ENCODE data around the gene EPG5.
"Not testable (repeated sequence)": the region's sequence is repeated elsewhere in the genome, so short reads cannot be mapped to it uniquely, and the experiment has no call there.

Gene EPG5

DNA sequence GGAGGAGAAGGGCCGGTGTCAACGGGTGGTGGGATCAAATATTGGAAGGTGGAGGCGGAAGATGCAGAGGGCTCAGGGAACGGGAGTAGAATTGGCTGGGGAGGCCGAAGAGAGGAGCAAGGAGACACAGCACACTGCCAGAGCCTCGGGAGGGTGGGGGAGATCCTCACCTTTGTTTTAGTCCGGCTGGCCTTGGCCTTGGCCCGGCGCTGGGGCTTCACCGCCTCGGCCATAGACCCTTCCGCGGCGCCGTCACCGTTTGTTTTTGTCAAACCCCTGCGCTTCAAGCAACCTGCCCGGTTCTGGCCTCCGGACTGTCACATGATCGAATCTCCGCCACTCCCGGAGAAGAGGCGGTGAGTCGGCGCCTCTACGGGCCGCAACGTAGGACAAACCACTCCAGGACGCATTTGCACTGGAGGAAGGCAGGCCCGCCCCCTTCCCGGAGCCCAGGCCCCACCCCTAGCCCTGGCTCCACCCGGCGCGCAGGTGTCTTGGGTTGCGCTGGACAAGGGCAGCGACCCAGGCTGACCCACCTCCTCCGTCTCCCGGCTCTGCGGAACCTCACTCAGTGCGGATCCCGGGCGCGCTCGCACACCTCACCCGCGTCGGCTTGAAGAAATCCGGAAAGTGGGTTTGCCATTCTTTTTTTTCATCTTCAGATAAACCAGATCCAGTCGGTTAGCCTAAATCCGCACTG is at the start of gene EPG5:
Gene EPG5, minus strand, starts transcription at position 323 of the 700 bp plus-strand sequence. Its CDS starts 90 bp downstream, at position 233.
- in situ Hi-C loops (cut with HindIII; ENCODE audit: low sequenced_read_pairs): no loop called here

DNA sequence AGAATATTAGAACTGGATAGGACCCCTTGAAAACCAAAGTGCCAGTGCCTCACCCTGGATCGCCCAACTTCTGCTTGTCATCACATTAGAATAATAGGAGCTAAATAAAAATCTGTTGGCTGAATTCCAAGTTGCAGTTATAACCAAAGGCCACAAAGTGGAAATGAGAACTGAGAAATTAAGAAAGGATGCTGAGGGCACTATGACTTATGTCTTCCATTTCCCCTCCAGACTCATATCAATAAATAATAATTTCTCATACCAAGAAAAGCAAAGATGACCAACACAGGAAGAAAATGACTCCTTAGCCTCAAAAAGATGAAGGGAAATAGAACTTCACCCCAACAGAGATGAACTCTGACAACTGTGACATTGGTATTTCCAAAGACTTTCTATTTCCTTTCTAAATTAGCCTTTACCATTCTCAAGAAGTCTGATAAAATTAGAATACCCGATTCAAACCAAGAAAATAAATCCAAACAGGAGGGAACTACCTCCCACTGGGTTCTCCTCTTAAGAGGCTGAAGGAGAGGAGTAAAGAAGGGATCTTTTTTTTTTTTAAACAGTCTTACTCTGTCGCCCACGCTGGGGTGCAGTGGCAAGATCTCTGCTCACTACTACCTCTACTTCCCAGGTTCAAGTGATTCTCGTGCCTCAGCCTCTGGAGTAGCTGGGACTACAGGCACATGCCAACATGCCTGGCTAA is 46.5 kb upstream of the EPG5 start:
- in situ Hi-C loops (cut with HindIII; ENCODE audit: low sequenced_read_pairs): no loop called here

- in situ Hi-C loops (cut with HindIII; ENCODE audit: low sequenced_read_pairs): no loop called here
Measured at GRCh38 chr18:46010676-46011075, 43.5 kb upstream of the EPG5 start.

GRCh38 chr18:46010050-46010449 is 42.9 kb upstream of the EPG5 start:
- in situ Hi-C loops (cut with HindIII; ENCODE audit: low sequenced_read_pairs): no loop called here

GRCh38 chr18:46009125-46009840 is 42.2 kb upstream of the EPG5 start:
- in situ Hi-C loops (cut with HindIII; ENCODE audit: low sequenced_read_pairs): no loop called here

DNA sequence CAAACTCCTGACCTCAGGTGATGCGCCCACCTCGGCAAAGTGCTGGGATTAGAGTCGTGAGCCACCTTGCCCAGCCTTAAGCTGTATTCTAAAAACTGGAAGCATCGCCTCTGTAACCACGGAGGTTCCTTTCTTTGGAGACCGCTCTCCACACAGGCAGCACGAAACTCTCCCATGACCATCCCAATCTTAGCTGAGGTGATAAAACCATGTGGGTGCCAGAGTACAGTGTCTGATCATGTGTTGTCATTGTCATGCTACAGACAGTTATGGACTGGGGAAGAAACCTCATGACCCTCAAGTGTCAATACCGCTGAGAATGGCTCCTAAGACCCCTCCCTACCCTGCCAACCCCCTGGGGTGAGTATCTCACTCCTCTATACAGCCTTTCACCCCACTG is 41.4 kb upstream of the EPG5 start:
- in situ Hi-C loops (cut with HindIII; ENCODE audit: low sequenced_read_pairs): no loop called here

DNA sequence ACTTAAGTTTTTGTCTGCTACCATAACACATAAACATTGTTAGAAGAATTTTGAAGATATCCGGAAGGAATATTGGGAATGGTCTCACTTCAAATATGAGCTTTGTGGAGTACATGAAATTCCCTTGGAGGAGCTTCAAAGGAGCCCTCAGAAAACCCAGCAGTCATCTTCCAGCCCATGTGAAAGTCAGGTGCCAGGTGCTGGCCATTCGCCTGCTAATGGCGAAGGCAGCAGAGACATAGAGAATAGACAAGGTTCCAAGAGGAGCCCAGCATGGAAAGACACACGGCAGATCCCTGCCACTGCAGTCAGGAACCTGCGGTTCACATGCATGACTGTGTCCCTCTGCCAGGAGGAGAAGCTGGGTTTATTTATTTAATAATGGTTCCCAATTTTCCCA is 40.0 kb upstream of the EPG5 start:
- in situ Hi-C loops (cut with HindIII; ENCODE audit: low sequenced_read_pairs): no loop called here

- in situ Hi-C loops (cut with HindIII; ENCODE audit: low sequenced_read_pairs): no loop called here
Measured at GRCh38 chr18:46002934-46003333, 35.8 kb upstream of the EPG5 start.

GRCh38 chr18:46001892-46002291 is 34.8 kb upstream of the EPG5 start:
- in situ Hi-C loops (cut with HindIII; ENCODE audit: low sequenced_read_pairs): no loop called here

- in situ Hi-C loops (cut with HindIII; ENCODE audit: low sequenced_read_pairs): no loop called here
Measured at GRCh38 chr18:46001074-46001473, 33.9 kb upstream of the EPG5 start.

- in situ Hi-C loops (cut with HindIII; ENCODE audit: low sequenced_read_pairs): no loop called here
Measured at GRCh38 chr18:45999536-45999935, 32.4 kb upstream of the EPG5 start.

- in situ Hi-C loops (cut with HindIII; ENCODE audit: low sequenced_read_pairs): no loop called here
Measured at GRCh38 chr18:45998244-45998643, 31.1 kb upstream of the EPG5 start.

GRCh38 chr18:45997700-45998151 is 30.6 kb upstream of the EPG5 start:
- in situ Hi-C loops (cut with HindIII; ENCODE audit: low sequenced_read_pairs): no loop called here

DNA sequence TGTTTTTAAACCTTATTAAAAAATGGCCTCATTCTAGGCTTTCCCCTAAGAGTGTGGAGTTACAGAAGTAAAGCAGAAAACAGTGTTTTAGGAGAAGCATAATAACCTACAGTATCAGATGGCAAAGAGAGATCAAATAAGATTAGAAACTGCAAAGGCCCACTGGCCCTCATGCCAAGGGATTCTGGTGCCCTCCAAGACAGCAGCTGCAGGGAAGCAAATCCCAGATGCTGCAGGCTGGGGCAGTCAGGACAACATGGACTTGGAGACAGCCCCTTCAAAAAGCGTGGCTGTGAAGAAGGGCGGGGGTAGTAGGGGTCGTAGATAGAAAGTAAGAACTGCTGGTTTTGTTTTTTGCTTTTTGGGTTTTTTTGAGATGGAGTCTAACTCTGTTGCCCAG is 28.3 kb upstream of the EPG5 start:
- in situ Hi-C loops (cut with HindIII; ENCODE audit: low sequenced_read_pairs): no loop called here

DNA sequence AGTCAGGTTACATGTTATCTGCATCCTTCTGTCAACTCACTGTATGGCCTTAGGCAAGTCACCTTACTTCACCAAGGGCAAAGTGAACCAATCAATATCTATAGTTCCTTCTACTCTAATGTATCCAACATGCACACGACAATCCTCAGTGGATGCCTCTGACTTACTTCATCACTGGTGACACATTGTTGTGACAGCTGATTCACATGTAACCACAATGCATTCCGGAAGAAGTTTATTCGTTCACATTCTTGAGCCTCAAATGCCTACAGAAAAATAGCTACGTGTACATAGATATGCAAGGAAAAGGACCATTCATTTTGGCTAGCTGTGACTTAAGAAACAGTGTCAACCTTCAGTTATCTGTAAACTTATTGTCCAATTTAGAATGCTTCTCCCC is 26.3 kb upstream of the EPG5 start:
- in situ Hi-C loops (cut with HindIII; ENCODE audit: low sequenced_read_pairs): no loop called here

- in situ Hi-C loops (cut with HindIII; ENCODE audit: low sequenced_read_pairs): not testable (repeated sequence)
Measured at GRCh38 chr18:45992527-45992926, 25.4 kb upstream of the EPG5 start.

DNA sequence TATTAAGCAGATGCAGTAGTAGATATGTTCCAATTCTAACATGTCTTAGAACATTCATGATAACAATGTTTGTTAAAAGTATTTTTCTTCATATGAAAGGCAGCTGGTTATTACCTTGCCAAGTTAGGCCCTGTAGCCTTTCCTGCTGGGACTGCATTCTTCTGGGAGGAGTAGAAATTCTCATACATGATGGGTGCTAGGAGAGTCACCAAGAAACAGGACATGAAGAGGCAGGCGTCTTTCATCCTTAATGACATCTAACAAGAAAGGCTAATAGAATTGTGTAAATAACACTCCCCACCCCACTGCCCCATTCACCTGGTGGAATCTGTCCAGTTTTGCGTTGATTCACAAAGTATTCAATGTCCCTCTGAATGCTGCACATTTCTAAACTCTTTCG is 24.7 kb upstream of the EPG5 start:
- in situ Hi-C loops (cut with HindIII; ENCODE audit: low sequenced_read_pairs): no loop called here

DNA sequence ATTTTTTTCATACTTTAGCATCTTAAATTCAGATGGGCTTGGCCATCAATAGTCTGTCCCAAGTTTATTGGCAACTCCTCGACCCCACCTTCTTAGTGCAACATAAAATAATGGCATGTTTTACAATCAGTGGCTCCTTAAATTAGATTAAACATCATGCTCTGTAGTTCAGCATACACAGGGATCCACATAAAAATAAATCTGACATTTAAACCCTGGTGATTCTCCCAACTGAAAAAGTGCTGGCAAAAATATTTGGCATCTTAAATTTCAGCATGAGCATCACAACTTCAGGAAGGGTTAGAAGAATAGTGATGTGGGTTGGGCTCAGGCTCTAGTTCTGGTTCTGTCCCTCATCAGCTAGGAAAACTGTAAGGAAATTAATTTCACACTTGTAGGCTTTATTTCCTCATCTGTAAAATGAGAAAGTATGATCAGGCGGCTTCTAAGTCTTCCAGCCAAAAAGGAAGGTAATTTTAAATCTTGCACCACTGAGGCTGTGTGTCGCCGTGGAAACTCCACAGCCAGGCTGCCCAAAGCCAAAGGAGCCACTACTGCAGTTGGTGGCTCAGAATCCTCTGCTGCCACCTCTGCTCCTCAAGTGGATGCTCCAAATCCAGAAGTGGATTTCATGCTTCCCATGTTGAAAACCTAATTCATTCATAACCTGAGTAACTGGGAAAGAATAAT is 17.6 kb upstream of the EPG5 start:
- in situ Hi-C loops (cut with HindIII; ENCODE audit: low sequenced_read_pairs): no loop called here

GRCh38 chr18:45981821-45982220 is 14.7 kb upstream of the EPG5 start:
- in situ Hi-C loops (cut with HindIII; ENCODE audit: low sequenced_read_pairs): no loop called here

DNA sequence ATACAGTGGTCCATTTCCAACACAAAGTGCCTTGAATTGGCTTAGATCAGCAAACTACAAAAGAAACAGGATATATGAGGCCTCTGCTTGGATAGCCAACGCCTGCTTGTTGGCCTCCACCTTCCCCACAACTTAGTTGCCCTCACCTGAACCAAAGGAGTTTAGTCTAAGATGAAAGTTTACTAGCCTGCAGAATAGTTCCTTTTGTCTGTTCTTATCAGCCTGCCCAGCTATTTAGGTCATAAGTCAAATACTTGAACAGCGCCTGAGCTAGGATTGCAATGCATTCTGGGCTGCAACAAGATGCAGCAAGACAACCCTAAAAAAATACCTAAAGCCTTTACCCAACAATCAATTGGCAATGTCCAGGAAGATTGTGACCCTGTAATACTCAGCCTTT is 13.1 kb upstream of the EPG5 start:
- in situ Hi-C loops (cut with HindIII; ENCODE audit: low sequenced_read_pairs): no loop called here

DNA sequence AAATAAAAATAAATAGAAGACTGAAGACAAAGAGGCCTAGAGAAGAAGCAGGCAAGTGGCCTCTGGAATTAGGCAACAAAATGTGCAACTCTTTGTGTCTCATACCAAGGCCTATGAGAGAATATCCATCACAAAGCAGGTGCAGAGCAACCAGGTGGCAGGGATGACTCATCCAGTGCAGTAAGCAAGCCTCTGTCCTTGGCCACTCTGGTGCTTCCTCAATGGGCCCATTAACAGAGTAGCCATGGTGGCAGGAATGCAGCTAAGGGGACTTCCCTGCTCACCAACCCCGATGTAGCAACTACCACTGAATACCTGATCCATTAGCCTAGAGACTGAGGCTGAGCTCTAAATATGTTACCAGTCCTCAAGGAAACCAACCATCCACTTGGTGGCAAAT is 11.0 kb upstream of the EPG5 start:
- in situ Hi-C loops (cut with HindIII; ENCODE audit: low sequenced_read_pairs): no loop called here

Data from DLD1 (cell line).